ENCODE data around the gene ICAM5.

DNA sequence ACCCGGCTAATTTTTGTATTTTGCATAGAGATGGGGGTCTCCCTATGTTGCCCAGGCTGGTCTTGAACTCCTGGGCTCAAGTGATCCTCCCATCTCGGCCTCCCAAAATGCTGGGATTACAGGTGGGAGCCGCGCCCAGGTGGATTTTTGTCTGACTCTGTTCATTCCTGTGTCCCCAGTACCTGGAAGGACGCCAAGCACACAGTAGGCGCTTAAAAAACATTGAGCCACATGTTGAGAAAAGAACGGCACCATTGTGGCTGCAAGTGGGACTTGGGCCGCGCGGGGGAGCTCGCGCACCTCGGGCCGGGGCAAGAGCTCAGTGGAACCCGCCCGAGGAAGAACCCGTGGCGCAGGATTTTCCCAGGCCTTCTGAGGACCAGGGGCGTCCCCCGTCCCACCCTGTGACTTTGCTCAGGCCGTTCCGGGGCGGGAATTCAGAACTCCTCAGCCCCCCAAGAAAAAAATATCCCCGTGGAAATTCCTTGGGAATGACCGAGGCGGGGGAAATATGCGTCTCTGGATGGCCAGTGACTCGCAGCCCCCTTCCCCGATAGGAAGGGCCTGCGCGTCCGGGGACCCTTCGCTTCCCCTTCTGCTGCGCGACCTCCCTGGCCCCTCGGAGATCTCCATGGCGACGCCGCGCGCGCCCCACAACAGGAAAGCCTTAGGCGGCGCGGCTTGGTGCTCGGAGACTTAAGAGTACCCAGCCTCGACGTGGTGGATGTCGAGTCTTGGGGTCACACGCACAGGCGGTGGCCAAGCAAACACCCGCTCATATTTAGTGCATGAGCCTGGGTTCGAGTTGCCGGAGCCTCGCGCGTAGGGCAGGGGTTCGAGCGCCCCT lies 20.2 kb upstream of the ICAM5 start:
- TF ChIP-seq, protein P1, sequence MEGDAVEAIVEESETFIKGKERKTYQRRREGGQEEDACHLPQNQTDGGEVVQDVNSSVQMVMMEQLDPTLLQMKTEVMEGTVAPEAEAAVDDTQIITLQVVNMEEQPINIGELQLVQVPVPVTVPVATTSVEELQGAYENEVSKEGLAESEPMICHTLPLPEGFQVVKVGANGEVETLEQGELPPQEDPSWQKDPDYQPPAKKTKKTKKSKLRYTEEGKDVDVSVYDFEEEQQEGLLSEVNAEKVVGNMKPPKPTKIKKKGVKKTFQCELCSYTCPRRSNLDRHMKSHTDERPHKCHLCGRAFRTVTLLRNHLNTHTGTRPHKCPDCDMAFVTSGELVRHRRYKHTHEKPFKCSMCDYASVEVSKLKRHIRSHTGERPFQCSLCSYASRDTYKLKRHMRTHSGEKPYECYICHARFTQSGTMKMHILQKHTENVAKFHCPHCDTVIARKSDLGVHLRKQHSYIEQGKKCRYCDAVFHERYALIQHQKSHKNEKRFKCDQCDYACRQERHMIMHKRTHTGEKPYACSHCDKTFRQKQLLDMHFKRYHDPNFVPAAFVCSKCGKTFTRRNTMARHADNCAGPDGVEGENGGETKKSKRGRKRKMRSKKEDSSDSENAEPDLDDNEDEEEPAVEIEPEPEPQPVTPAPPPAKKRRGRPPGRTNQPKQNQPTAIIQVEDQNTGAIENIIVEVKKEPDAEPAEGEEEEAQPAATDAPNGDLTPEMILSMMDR (IDR thresholded peaks at IDR 0.05), result peak; percentile 86 to 95 (median 92)
- TF ChIP-seq POLR2AphosphoS5 (IDR thresholded peaks at IDR 0.05) (peak in 1 of 4 donors; percentile 25), POLR2A (IDR thresholded peaks at IDR 0.05) (no peak), EP300 (IDR thresholded peaks at IDR 0.05) (no peak)
